Inflammatory macrophage treated with lipopolysaccharide for 1 hour (primary cell): ENCODE data around the gene TEX101.
A peak's percentile ranks its signal among the peaks of the same experiment; 100 is the strongest.
"Not testable (repeated sequence)": the region's sequence is repeated elsewhere in the genome, so short reads cannot be mapped to it uniquely, and the experiment has no call there.

Source experiments
- DNase-seq, 2 donors: peaks; one replicate each; pipeline ENCODE4 v3.0.0-alpha.2; 2020 to 2022

Gene TEX101

GRCh38 chr19:43422000-43422688 lies 7.5 kb downstream of the TEX101 start:
- no peak for DNase-seq

GRCh38 chr19:43422689-43423066 lies 8.0 kb downstream of the TEX101 start:
- DNase-seq: no peak

DNA sequence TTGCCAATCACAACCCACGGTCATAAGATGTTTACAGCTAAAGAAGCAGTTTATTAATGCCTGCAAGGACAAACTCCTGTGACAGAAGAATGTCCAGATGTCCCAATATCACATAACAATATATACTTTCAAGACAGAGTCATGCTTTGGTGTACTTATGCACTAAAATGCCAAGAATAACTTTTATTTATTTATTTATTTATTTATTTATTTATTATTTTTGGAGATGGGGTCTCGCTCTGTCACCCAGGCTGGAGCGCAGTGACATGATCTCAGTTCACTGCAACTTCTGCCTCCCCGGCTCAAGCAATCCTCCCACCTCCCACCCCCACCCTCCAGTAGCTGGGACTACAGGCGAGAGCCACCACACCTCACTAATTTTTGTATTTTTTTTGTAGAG lies 9.1 kb downstream of the TEX101 start:
- no peak for DNase-seq

DNA sequence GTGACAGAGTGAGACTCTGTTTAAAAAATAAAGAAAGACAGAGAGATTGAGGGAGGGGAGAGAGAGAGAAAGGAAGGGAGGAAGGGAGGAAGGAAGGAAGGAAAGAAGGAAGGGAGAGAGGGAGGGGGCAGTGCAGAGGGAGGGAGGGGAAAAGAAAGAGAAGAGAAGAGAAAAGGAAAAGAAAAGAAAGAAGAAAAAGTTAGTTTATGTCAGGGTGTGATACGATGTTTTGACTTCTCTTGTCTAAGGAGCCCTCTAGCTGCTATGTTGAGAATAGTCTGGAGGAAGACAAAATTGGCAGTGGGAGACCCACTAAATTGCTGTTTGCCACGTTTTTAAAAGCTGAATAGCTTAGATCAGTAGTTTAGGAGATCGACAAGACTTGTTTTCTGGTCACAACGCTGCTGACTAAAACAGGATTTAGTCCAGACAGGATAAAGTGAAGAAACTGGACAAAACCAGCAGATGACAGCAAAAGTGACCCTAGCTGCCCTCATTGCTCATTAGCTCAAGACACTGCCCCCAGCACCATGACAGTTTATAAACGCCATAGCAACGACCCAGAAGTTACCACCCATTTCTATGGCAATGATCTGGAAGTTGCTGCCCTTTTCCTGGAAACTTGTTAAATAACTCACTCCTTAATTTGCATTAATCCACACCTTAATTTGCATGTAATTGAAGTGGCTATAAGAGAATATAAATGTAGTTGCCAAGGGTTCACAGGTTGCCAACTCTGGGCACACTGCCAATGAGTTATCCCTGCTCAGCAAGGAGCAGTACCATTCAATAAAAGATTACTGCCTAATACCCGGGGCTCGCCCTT lies 11.1 kb downstream of the TEX101 start:
- no peak for DNase-seq

GRCh38 chr19:43429395-43429794 lies 14.7 kb downstream of the TEX101 start:
- DNase-seq: no peak

GRCh38 chr19:43430142-43430710 lies 15.5 kb downstream of the TEX101 start:
- no peak for DNase-seq

- DNase-seq: no peak
Measured at GRCh38 chr19:43430976-43431375, 16.3 kb downstream of the TEX101 start.

DNA sequence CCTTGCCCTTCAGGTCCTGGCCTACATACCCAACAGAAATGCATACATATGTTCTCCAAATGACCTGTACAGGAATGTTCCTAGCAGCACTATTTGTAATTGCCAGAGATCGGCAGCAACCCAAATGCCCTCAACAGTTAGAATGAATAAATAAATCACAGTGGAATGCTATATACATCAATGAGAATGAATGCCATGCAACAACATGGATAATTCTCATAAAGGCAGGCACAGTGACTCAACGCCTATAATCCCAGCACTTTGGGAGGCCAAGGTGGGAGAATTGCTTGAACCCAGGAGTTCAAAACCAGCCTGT lies 18.6 kb downstream of the TEX101 start:
- no peak for DNase-seq

DNA sequence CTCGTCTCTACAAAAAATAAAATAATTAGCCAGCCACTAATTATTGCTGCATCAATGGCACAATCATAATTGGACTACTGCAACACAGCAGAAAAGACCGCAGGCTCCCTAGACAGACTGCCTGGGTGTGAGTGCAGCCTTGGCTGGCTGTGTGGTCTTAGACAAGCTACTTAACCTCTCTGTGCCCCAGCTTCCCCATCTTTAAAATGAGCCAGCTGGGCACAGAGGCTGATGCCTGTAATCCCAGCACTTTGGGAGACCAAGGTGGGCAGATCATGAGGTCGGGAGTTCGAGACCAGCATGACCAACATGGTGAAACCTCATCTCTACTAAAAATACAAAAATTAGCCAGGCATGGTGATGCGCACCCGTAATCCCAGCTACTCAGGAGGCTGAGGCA lies 19.0 kb downstream of the TEX101 start:
- DNase-seq: no peak

GRCh38 chr19:43435775-43436174 lies 21.1 kb downstream of the TEX101 start:
- no peak for DNase-seq

DNA sequence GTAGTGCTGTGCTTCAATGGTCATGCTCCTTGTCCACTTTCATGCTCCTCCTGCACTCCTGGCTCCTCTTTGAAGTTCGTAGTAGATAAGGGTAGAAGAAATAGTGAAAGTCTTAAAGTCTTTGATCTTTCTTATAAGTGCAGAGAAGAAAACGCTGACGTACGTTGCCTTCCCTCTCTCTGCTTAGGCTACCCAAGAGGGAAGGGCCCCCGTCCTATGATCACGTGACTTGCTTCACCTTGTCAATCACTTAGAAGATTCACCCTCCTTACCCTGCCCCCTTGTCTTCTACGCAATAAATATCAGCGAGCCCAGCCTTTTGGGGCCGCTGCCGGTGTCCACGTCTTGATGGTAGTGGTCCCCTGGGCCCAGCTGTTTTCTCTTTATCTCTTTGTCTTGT lies 22.6 kb downstream of the TEX101 start:
- DNase-seq: not testable (repeated sequence)

GRCh38 chr19:43437712-43438111 lies 23.0 kb downstream of the TEX101 start:
- no peak for DNase-seq

- no peak for DNase-seq
Measured at GRCh38 chr19:43438291-43439031, 23.8 kb downstream of the TEX101 start.

GRCh38 chr19:43439032-43439708 lies 24.5 kb downstream of the TEX101 start:
- peak; percentile 50 to 52 for DNase-seq

GRCh38 chr19:43439709-43440063 lies 25.0 kb downstream of the TEX101 start:
- no peak for DNase-seq

DNA sequence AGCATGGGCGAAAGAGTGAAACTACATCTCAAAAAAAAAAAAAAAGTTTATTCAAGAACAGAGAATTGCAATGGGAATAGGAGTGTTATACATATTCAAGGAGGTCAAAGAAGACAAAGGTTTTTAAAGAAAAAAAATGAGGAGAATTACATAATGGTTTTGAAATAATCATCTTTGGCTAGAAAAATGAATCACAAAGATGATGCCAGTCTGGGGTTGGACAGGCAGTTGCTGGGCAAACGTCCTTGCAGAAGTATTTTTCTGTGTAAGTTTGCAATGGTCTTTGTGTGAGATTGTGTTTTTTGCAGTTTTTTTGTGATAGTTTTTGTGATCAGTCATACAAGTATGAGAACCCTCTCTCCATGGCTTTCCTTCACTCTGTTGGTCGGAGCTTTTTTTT lies 27.0 kb downstream of the TEX101 start:
- DNase-seq: peak; percentile 32 to 53

- not testable (repeated sequence) for DNase-seq
Measured at GRCh38 chr19:43444091-43444490, 29.4 kb downstream of the TEX101 start.

GRCh38 chr19:43444531-43445287 lies 30.0 kb downstream of the TEX101 start:
- DNase-seq: peak in 1 of 2 donors; percentile 22

DNA sequence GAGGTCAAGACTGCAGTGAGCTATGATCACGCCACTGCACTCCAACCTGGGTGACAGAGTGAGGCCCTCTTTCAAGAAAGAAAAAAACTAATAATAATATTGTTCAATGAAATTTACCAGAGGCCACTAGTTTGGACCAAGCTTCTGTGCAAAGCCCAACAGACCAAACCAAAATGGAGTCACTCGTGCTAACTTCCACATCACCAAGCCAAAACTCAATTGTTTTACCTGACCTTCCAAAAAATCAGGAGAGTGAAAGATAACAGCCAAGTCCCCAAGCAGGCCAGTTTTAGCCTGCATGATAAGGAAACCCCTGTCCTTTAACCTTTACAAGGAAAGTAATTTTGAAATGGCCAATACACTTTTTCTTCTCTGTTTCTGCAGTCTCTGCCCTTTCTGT lies 30.7 kb downstream of the TEX101 start:
- DNase-seq: no peak

GRCh38 chr19:43446746-43447489 lies 32.2 kb downstream of the TEX101 start:
- peak; percentile 57 to 90 for DNase-seq

DNA sequence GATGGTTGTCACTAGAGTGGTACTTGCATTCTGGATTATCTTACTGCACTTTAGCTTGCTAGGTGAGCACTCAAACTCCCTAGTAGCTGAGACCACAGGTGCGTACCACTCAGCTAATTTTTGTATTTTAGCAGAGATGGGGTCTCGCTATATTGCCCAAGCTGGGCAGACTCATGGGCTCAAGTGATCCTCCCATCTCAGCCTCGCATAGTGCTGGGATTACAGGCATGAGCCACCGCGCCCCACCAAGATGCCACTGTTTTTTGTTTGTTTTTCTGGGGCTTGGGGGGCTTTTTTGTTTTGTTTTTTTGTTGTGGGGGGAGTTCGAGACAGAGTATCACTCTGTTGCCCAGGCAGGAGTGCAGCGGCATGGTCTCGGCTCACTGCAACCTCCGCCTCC lies 33.0 kb downstream of the TEX101 start:
- no peak for DNase-seq
